CD4-positive, alpha-beta T cell treated with Interleukin-15 for 4 hours (primary cell): ENCODE data around the gene SCML2.
"Not testable (repeated sequence)": the region's sequence is repeated elsewhere in the genome, so short reads cannot be mapped to it uniquely, and the experiment has no call there.

ENCODE experiments used
- DNase-seq: peaks from one replicate; pipeline ENCODE4 v3.0.0-alpha.2; 2020; ENCODE audit warnings: low spot score

The SCML2 gene

DNA sequence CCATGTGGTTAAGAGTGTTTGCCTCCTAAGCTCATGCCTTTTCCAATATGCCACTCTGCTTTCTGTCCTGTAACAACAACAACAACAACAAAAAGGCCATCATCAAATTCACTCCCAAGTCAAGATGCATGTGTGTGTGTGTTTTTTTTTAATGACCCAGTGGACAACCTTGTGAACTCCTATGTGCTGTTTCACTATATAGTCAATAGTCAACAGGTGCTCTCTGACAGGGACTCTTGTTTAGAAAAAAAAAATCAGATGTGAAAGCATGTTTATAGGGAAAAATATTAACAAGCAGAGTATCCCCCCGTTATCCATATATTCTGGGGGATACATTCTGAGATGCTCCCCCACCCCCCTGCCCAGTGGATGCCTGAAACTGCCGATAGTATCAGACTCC lies 83.2 kb downstream of the SCML2 start:
- DNase-seq: no peak

DNA sequence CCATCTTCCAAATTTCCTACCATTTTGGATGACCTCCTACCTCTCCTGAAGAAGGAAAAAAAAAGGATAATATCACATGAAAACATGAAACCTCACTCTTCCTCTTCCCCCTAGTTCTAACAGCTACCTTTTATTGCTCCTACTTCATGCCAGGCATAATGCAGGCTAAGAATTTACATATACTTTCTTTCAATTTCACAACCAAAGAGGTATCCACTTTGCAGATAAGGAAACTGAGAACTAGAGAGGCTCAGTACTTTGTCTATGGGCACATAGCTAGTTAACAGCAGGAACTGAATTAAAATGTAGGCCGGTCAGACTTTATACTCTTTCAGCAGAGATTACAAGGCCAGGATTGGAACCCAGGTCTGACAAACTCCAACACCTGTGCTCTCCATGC lies 99.4 kb downstream of the SCML2 start:
- DNase-seq: no peak

DNA sequence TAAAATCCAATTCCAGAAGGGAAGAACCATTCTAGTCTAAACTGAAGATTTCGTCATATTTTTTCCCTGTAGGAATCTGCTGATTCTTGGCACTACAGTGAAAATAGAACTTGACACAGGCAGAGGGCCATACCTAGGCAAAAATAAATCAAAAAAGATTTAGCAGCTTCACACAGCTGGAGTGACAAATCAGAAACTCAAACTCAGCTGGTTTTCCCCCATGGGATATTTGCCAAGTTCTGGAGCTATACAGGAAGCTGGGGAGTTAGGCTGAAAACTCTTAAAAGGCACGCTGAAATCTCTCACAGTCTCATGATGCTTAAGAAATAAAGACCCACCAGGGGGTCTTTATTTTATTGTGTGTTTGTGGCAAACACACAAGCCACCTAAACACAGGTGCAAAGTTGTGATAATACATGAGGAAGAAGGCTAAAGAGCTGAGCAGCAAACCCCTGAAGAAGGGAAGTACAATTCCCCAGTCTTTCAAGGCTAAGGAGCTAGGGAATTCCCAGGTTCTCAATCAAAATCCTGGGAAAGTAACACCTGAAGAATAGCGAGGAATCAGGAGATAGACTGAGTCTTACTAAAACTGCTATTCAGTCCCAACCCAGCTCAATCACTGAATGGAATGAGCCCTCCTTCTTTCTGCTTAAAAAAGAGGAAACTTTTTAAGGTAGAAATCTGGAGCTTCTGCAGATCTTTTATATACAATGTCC lies 101.7 kb downstream of the SCML2 start:
- DNase-seq: no peak

DNA sequence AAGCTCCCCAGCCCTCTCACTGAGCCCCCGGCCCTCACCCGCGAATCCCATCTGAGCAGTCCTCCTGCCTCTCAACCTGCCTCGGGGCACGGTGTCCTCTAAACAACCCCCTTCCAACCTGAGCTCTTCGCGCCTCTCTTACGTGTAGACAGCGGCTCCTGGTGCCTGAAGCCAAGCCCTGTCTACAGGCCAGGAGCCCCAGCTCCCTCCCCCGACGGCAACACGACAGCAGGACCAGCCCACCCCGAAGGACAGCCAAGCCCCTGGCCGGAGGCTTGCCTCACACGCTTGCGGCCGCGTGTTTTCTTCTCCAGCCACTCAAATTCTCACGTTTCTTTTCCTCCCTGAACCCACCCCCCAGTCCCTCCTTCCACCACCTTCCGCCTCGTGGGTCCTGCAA lies 124.8 kb downstream of the SCML2 start:
- not testable (repeated sequence) for DNase-seq

DNA sequence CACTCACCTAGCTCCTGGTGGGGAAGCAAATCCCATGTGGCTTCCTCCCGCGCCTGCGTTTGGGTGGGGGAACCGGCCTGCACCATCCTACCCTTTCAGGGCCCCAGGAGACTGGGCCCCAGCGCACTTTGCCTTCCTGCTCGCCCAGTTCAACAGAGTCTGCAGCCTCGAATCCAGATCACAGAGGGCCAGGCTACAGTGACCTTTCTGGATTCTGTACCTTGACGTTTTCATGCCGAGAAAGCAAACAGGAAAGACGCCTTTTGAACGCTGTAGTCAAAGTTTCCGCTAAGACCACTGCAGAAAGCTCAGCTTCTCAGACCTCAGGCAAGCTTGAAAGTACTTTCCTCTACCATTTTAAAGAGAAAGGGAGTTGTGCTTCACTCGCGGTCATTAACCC lies 126.4 kb downstream of the SCML2 start:
- no peak for DNase-seq

DNA sequence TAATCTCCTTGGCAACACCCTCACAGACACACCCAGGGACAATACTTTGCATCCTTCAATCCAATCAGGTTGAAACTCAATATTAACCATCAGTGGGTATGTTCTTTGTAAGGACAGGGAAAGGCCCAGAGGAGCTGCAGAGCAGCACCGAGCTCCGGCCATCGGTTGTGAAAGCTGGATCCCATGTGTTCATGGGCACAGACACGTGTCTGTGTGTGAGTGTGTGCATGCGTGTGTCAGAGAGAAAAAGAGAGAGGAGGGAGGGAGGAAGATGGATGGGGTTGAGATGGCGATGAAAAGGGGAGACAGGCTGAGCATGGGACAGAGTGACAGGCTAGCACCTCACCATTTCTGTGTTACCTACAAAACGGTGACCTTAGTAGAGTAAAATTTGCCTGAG lies 127.0 kb downstream of the SCML2 start:
- no peak for DNase-seq

DNA sequence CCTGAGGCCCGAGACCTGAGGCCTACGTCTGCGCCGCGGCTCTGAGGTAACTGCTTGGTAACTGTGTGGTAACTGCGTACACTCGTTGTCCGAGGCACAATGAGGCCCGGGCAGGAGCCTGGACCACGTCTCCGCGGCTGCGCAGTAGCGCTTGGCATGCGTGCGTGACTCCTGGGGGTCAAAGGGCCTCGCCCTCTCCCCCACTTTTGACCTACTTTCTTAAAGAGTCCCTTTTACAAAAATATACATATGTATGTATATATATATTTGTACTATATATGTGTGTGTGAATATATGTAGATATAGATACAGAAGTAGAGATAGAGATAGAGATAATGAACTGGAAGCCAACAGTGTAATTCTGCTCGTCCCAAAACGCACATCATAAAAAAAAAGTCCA lies 133.7 kb downstream of the SCML2 start, which contains the start of gene BEND2:
Gene BEND2 (minus strand): TSS at position 101 of the 400 bp plus-strand sequence. CDS start 136 bp downstream, outside the sequence.
- DNase-seq: no peak

DNA sequence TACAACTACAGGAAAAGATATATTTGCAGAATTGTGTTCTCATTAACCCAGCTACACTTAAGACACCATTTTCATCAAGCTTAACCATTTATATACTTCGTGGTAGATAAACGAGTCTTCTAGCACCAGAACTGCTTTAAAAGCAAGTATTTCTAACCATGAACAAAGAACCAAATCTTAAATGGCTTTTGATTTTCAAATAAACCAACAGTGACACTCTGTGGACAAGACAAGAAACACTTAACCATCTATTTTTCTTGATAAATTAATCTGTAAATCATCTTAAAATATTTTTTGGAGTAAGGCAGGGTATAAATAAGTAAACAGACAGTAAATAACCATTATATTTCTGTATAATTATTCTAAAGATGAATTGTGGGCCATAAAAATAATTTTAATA lies 144.0 kb downstream of the SCML2 start:
- no peak for DNase-seq

DNA sequence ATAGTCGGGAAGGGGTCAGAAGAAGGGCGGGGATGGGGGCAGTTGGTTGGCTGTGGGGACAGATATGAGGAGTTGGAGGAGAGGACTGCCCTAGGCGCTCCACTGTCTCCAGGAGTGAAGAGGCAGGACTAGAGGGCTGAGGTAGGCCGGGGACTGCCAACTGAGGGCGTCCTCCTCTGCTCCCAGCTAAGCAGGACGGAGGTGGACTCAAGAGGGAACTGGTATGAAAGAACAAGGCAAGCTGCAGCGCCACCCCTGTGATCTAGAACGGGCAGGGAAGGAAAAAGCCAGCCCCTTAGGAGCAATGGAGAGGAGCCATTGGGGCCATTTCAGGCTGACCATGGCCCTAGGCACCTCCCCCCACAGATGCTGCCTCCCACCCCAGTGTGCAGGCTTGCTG lies 147.8 kb downstream of the SCML2 start:
- DNase-seq: no peak

DNA sequence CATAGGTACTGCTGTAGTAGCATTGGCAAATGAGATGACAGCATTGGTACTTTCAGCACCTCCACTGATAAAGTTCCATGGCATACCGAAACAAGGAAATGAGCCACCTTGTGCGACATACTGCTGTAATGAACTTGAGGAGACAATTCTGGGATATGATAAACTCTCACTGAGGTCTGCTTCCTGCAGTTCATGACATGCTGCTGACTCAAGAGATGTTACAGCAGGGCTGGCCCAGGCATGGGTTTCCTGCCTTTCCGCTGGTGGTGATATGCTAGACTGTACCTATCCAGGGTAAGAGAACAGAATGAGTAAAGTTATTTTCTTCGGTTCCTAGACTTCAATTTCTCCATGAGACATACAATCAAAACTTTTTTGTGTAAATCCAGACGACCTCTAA lies 150.9 kb downstream of the SCML2 start:
- no peak for DNase-seq

DNA sequence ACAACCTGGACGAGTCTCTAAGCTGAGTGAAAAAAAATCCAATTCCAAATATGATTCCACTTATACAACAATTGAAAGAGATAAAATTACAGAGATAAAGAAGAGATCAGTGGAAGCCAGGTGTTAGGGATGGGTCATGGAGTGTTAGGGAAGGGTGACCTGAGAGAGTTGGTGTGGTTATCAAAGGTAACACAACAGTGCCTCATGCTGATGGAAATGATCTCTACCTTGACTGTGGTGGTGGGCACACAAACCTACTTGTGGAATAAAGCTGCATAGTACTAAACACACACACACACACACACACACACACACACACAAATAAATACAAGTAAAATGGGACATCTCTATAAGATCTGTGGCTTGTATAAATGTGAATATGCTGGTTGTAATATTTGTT lies 159.8 kb downstream of the SCML2 start:
- no peak for DNase-seq
